CD4-positive, alpha-beta T cell treated with Interleukin-17A for 1 hour (primary cell): ENCODE measurements around the gene EHMT1.
"Not testable (repeated sequence)": the region's sequence is repeated elsewhere in the genome, so short reads cannot be mapped to it uniquely, and the experiment has no call there.

Experiments used
- DNase-seq: peaks from one replicate; pipeline ENCODE4 v3.0.0-alpha.2; 2020

EHMT1 gene

DNA sequence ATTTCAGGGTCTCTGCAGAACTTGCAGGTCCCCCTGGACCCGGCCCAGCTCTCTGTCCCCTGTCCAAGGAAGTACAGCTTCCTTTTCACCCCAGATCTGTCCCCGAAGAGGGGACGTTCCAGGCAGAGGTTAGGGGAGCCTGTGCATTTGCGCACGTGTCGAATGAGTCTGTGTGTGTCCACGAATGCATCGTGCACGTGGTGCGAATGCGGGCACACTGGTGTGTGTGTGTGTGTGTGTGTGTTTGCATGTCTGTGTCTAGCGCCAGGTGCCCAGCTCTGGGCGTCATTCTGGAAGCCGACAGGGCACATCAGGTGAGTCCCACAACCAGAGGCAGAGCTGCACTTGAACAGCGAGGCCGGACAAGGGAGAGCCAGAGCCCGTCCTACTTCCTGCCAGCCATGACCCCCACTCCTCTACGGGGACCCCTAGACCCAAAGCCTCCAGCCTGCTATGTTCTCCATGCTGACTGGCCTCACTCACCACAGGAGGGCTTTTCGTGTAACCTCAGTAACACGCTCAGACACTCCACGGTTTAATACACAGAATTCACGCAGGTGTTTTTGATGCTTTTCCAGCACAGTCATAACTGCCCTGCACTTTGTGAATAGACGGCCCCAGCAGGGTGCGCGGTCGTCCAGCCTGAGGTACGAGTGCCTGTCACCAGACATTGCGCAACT, 217.5 kb downstream of the EHMT1 start:
- no peak for DNase-seq

- DNase-seq = no peak
Measured at GRCh38 chr9:137836831-137837241, 218.0 kb downstream of the EHMT1 start.

- no peak for DNase-seq
Measured at GRCh38 chr9:137837345-137838278, 218.8 kb downstream of the EHMT1 start.

GRCh38 chr9:137838576-137838975, 219.8 kb downstream of the EHMT1 start:
- DNase-seq = no peak

DNA sequence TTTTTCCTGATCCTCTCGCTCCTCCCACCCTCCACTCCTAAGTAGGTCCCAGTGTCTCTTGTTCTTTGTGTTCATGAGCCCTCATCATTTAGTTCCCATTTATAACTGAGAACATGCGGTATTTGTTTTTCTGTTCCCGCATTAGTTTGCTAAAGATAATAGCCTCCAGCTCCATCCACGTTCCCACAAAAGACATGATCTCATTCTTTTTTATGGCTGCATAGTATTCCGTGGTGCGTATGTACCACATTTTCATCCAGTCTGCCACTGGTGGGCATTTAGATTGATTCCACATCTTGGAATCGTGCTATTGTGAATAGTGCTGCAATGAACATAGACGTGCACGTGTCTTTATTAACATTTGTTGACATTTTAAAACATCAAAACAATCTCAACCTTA, 224.6 kb downstream of the EHMT1 start:
- no peak for DNase-seq

DNA sequence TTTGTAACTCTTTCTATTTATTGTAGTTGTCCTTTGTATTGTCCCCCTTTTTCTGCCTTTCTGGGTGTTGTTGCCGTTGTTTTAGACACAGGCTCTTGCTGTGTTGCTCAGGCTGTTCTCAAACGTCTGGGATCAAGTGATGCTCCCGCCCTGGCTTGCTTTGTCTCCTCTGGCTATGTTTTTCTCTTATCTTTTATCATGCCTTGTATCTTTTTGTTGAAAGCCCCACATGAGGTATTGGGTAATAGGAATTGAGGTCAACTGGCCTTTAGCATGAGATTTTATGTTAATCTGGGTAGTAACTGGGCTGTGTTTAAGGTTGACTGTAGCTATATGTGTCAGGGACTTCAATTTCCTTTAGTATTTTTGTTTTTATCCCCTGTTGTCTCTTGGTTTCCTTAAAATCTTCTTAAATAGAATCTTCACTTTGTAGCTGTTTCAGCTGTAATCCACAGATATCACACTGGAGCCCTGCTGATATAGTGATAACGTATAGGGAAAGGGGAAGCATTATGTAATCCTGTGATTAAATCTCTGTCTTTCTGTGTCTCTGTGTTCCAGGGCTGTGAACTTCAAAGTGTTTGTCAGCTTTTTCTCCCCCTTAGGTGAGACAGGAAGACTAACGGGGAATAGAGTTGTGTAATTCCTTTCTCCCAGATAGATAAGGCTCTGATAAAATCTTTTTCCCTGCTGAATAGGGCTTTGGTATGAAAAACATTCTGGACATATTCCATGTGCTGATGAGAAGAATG, 232.9 kb downstream of the EHMT1 start:
- no peak for DNase-seq

DNA sequence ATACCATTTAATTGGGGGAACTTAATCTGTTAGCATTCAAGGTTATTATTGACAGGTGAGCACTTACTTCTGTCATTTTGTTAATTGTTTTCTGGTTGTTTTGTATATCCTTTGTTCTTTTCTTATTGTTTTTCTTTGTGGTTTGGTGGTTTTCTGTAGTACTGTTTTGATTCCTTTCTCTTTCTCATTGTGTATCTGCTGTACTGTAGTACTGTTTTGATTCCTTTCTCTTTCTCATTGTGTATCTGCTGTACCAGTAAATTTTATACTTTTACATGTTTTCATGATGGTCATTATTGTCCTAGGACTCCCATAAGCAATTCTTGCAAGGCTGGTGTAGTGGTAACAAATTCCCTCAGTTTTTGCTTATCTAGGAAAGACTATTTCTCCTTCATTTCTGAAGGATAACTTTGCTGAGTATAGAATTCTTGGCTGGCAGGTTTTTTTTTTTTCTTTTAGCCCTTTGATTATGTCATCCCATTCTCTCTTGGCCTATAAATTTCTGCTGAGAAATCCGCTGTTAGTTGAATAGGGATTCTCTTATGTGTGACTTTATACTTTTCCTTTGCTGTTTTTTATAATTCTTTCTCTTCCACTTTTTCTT, 234.7 kb downstream of the EHMT1 start:
- no peak for DNase-seq

GRCh38 chr9:137860361-137860760, 241.6 kb downstream of the EHMT1 start:
- no peak for DNase-seq

- DNase-seq = no peak
Measured at GRCh38 chr9:137865581-137866145, 246.9 kb downstream of the EHMT1 start.

GRCh38 chr9:137866226-137867141, 247.7 kb downstream of the EHMT1 start:
- no peak for DNase-seq

DNA sequence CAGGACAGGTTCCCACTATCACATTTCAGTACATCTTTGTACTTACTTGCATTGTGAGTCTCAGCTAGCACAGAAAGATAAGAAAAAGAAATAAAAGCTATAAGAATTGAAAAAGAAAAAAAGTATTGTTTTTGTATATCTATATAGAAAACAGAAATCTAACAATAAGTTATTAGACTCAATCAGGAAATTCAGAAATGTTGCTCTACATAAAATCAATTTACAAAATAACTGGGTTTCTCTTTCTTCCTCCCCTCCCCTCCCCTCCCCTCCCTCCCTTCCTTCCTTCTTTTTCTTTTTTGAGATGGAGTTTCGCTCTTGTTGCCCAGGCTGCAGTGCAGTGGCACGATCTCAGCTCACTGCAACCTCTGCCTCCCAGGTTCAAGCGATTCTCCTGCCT, 251.6 kb downstream of the EHMT1 start:
- no peak for DNase-seq

GRCh38 chr9:137872296-137872695, 253.5 kb downstream of the EHMT1 start:
- DNase-seq = no peak

DNA sequence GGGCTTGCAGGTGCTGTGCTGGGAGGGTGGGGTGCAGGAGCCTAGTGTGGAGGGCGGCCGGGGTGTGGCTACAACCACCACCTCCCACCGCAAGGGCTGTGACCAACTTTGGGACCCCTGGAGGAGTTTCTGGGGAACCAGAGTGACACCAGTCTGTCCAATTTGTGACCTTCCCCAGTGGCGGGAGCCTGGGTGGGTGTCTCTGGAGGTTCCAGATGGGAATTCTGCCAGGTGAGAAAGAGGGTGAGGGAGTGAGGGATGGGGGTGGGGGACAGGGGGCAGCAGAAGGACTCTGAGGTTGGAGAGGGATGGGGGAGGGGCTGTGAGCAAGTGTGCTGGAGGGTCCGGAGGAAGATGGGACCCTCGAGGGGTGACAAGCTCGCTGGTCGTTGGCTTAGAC, 254.6 kb downstream of the EHMT1 start:
- no peak for DNase-seq

DNA sequence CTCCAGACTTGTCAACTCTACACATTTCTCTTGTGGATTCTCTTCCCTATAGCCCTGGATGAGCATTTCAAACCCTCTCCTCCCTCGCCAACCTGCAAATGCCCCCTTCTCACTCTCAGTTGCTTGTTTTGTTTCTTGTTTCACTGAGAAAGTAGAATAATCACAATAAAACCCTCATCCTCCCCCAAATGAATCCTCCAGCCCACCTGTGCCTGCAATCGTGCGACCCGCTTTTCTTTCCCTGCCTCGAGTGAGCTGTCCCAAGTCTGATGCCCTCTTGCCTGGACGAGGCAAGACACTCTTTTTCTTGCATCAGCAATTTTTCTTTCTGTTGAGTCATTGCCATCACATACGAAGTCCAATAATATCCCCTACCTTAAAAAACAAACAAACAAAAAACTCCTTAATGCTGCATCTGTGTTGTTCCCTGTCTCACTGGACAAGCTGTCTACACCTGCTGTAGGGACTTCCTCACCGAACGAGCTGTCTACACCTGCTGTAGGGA, 255.1 kb downstream of the EHMT1 start:
- no peak for DNase-seq

GRCh38 chr9:137875354-137875753, 256.5 kb downstream of the EHMT1 start:
- no peak for DNase-seq

DNA sequence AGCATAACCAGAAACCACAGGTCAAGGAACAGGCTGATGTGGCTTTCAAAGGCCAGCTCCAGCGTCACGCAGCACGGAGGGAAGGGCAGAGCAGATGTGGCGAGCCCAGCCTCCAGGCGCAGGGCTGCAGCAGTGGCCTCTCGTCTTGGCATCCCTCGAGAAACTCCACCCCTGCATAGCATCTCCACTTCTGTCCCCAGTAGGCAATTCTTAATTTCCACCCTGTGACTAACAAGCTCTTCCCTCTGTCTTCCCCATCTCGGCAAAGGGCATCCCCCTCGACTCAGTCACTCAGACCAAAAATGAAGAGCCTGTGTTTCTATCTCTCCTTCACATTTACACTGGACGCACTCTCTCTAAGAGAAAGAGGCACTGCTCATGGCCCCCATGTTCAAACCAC, 257.0 kb downstream of the EHMT1 start:
- no peak for DNase-seq

GRCh38 chr9:137876269-137876668, 257.5 kb downstream of the EHMT1 start:
- DNase-seq = no peak

GRCh38 chr9:137876781-137877386, 258.1 kb downstream of the EHMT1 start:
- DNase-seq = no peak

GRCh38 chr9:137877506-137878122, 258.8 kb downstream of the EHMT1 start, which contains the start of gene CACNA1B:
CACNA1B (plus strand) TSS chr9:137877782; CDS start chr9:137877934, 152 bp downstream.
- DNase-seq = not testable (repeated sequence)
